Smooth muscle cell (in vitro differentiated cells): Measurements from ENCODE around the gene TNFRSF13B. TPM values are rescaled to one million over a fixed set of nuclear protein-coding genes. Genes with fewer than 3 reads are reported as not detected.

Source experiments
- DNase-seq: peaks from one replicate; lab custom pipeline; 2025; ENCODE audit not compliant: unreplicated experiment; lab: John Stamatoyannopoulos, UW
- H2AFZ ChIP-seq: fragments of 200-600 bp; sonication (generic); 2 replicates; pipeline ENCODE4 v1.6.0; 2016; ENCODE audit warnings: antibody characterized with exemption, low read depth, mild to moderate bottlenecking
- H3F3A ChIP-seq: fragments of 200-600 bp; sonication (generic); 2 replicates; pipeline ENCODE4 v1.6.0; 2017; ENCODE audit warnings: antibody characterized with exemption, low read depth
- H3K27ac ChIP-seq: fragments of 200-600 bp; sonication (generic); 2 replicates; pipeline ENCODE4 v1.5.1; 2016; ENCODE audit warnings: low read depth, mild to moderate bottlenecking
- H3K27me3 ChIP-seq: fragments of 200-600 bp; sonication (generic); 2 replicates; pipeline ENCODE4 v1.6.1; 2016; ENCODE audit warnings: low read depth, mild to moderate bottlenecking
- H3K36me3 ChIP-seq: fragments of 200-600 bp; sonication (generic); 2 replicates; pipeline ENCODE4 v1.5.1; 2016; ENCODE audit warnings: low read depth
- H3K4me1 ChIP-seq: fragments of 200-600 bp; sonication (generic); 2 replicates; pipeline ENCODE4 v1.5.1; 2016; ENCODE audit warnings: low read depth
- H3K4me2 ChIP-seq: fragments of 200-600 bp; sonication (generic); 2 replicates; pipeline ENCODE4 v1.6.0; 2016; ENCODE audit warnings: mild to moderate bottlenecking
- H3K4me3 ChIP-seq: fragments of 200-600 bp; sonication (generic); 2 replicates; pipeline ENCODE4 v1.5.1; 2016; ENCODE audit warnings: mild to moderate bottlenecking
- H3K79me2 ChIP-seq: fragments of 200-600 bp; sonication (generic); 2 replicates; pipeline ENCODE4 v1.6.0; 2016; ENCODE audit warnings: low read depth, mild to moderate bottlenecking
- H3K9ac ChIP-seq: fragments of 200-600 bp; sonication (generic); 2 replicates; pipeline ENCODE4 v1.6.0; 2016; ENCODE audit warnings: low read depth
- H3K9me3 ChIP-seq: fragments of 200-600 bp; sonication (generic); replicated peaks from 2 replicates; pipeline ENCODE4 v1.5.1; 2016; ENCODE audit warnings: low read depth
- H4K20me1 ChIP-seq: fragments of 200-600 bp; sonication (generic); 2 replicates; pipeline ENCODE4 v1.6.0; 2016; ENCODE audit warnings: low read depth
- WGBS: methylation state at CpG from one replicate; pipeline ENCODE4 v1.1.7; 2016; ENCODE audit warnings: low lambda C conversion rate; 5-methylcytosine and 5-hydroxymethylcytosine counted together
- polyA plus RNA-seq: library from polyadenylated mRNA; unstranded; fragments of >200 nt; fragmentation: Nextera tagmentation; extraction: Ambion mirVana; gene quantifications from 2 replicates; pipeline ENCODE4 v1.2.1, GENCODE V29; 2016
- total RNA-seq: library from RNA; depleted of rRNA; stranded (reverse); fragments of >200 nt; gene quantifications from 2 replicates; pipeline ENCODE4 v1.2.3, GENCODE V29; 2014
- TF ChIP-seq, protein P1 (sequence below): fragments of 200-600 bp; sonication (generic); IDR thresholded peaks from 2 replicates; pipeline ENCODE4 v1.5.1; 2017; ENCODE audit warnings: borderline replicate concordance, mild to moderate bottlenecking, antibody characterized with exemption; ENCODE audit not compliant: insufficient read depth, poor library complexity, severe bottlenecking

Gene TNFRSF13B
- total and polyA plus RNA-seq, 2 experiments from 2014 or later: not detected

DNA sequence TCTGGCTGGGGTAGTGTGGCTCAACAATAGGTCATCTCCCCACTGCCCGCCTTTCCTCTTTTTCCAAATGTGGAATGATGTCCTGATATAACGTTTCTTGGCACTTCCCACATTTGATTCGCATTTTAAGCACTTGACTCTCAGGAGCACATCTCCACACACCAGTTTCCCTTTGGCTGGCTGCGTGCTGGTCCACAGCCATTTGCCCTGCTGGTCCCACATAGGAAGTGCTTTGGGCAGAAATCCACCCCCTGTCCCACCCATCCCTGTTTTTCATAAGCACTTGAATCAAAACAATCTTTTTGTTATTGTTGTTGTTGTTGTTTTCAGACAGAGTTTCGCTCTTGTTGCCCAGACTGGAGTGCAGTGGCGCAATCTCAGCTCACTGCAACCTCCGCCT, 24.0 kb upstream of the TNFRSF13B start:
- H3K4me2 ChIP-seq: no peak overlapping the region
- no peak overlapping the region for H3K4me3 ChIP-seq
- WGBS: 97% methylated on average over 7 of the region's 7 CpGs
- no peaks in the 10 kb centered on the region for H3K27me3 ChIP-seq
- no peaks in the 10 kb centered on the region for H3K9me3 ChIP-seq
- H3K36me3 ChIP-seq: no peaks in the 10 kb centered on the region
- no peaks in the 10 kb centered on the region for H3F3A ChIP-seq
- TF ChIP-seq, protein P1, sequence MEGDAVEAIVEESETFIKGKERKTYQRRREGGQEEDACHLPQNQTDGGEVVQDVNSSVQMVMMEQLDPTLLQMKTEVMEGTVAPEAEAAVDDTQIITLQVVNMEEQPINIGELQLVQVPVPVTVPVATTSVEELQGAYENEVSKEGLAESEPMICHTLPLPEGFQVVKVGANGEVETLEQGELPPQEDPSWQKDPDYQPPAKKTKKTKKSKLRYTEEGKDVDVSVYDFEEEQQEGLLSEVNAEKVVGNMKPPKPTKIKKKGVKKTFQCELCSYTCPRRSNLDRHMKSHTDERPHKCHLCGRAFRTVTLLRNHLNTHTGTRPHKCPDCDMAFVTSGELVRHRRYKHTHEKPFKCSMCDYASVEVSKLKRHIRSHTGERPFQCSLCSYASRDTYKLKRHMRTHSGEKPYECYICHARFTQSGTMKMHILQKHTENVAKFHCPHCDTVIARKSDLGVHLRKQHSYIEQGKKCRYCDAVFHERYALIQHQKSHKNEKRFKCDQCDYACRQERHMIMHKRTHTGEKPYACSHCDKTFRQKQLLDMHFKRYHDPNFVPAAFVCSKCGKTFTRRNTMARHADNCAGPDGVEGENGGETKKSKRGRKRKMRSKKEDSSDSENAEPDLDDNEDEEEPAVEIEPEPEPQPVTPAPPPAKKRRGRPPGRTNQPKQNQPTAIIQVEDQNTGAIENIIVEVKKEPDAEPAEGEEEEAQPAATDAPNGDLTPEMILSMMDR: no peak
- H3K4me1 ChIP-seq: no peaks in the 10 kb centered on the region
- no peak overlapping the region for H3K27ac ChIP-seq
- no peaks in the 10 kb centered on the region for H4K20me1 ChIP-seq
- no peak for DNase-seq
- H2AFZ ChIP-seq: no peak overlapping the region
- no peaks in the 10 kb centered on the region for H3K79me2 ChIP-seq
- H3K9ac ChIP-seq: no peak overlapping the region

DNA sequence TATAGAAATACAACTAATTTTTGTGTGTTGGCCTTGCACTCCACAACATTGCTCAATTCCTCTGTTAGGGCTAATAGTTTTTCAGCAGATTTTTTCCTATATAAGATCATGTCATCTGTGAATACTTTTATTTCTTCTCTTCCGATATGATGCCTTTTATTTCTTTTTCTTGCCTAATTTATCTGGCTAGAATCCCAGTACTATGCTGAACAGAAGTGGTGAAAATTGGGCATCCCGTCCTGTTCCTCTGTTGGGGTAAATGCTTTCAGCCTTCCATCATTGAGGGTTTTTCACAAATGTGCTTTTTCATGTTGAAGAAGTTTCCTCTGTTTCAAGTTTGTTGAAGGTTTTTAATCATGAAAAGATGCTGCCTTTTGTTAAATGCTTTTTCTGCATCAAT, 22.7 kb upstream of the TNFRSF13B start:
- Histone ChIP-seq H3K4me3 (no peak overlapping the region), H3K4me1 (no peaks in the 10 kb centered on the region), H3K27me3 (no peaks in the 10 kb centered on the region), H4K20me1 (no peaks in the 10 kb centered on the region), H3K27ac (no peak overlapping the region), H3K36me3 (no peaks in the 10 kb centered on the region), H2AFZ (no peak overlapping the region), H3K4me2 (no peak overlapping the region), H3K79me2 (no peaks in the 10 kb centered on the region), H3F3A (no peaks in the 10 kb centered on the region), H3K9ac (no peak overlapping the region), H3K9me3 (no peaks in the 10 kb centered on the region)
- WGBS: 95% methylated on average over 2 of the region's 2 CpGs
- DNase-seq: no peak
- TF ChIP-seq, protein P1: no peak

DNA sequence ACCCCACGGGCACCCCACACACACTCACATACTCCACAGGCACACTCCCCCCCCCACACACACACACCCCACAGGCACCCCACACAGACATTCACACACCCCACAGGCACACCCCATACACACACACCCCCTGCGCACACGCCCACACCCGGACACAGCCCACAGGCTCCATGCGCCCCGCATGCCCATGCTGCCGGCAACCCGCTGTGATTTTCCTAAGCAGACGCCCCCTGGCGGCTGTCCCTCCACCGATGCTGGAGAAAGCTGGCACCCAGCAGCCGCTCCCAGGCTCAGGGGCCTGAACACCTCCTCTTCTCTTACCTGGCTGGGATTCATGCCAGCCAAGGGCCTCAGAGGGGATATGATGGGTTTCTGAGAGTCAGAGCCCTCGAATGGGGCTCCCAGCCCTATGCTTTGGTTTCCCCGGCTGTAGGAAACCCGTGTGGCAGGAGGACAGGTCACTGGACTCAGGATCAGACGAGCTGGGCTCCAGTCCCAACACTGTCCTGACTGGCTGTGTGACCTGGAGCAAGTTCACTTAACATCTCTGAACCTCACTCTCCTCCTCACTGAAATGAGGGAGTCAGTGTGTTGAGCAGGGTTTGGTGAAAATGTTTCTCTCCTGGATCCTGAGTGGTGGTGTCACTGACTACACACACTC, 19.6 kb upstream of the TNFRSF13B start:
- WGBS: 20% methylated on average over 15 of the region's 16 CpGs
- H3K4me3 ChIP-seq: no peak overlapping the region
- DNase-seq: peak; percentile 37

More for the DNA sequence above, 19.6 kb upstream of the TNFRSF13B start:
- Histone ChIP-seq H3K9me3 (no peaks in the 10 kb centered on the region), H3K27me3 (no peaks in the 10 kb centered on the region), H3K79me2 (no peaks in the 10 kb centered on the region), H3K9ac (no peak overlapping the region), H3K36me3 (no peaks in the 10 kb centered on the region), H3K27ac (no peak overlapping the region), H3F3A (no peaks in the 10 kb centered on the region), H3K4me2 (no peak overlapping the region), H2AFZ (peak overlapping the region; percentile 75), H4K20me1 (no peaks in the 10 kb centered on the region), H3K4me1 (no peaks in the 10 kb centered on the region)
- TF ChIP-seq, protein P1: peak; percentile 90
